HG02938 (cell line): ENCODE results near the gene LILRB2.
"Not testable (repeated sequence)": the region's sequence is repeated elsewhere in the genome, so short reads cannot be mapped to it uniquely, and the experiment has no call there.

Experiments
- ATAC-seq: cut with Tn5 transposase; IDR thresholded peaks from one replicate; pipeline ENCODE4 v1.9.1; 2021; ENCODE audit warnings: mild to moderate bottlenecking, moderate library complexity; ENCODE audit not compliant: unreplicated experiment

LILRB2 gene

DNA sequence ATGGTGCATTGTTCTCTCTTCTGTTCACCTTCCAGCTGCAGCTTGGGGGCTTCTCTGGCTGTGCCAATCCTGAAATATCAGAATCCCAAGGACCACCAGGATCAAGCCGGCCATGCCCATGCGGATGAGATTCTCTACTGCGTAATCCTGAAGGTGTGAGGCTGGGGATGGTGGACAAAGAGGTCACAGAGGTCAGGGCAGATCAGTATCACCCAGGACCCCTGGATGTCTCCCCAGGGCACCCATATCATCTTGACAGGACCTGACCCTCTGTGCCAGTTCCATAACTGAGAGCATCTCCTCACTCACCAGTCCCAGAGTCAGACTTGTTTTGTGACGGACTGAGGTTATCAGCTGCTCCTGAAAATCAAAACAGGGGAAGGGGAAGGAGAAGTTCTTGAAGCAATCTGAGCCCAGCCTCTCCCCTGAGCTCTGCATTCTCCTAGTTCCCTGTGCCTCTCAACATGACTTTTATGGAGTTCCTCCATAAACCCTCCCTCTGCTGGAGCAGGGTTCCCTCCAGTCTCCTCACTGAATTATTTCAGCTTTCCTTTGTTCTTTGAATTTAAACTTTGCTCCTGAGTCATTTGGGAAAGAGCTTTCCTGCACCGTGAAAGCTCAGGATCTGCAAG lies 26.6 kb upstream of the LILRB2 start:
- ATAC-seq, result no peak

DNA sequence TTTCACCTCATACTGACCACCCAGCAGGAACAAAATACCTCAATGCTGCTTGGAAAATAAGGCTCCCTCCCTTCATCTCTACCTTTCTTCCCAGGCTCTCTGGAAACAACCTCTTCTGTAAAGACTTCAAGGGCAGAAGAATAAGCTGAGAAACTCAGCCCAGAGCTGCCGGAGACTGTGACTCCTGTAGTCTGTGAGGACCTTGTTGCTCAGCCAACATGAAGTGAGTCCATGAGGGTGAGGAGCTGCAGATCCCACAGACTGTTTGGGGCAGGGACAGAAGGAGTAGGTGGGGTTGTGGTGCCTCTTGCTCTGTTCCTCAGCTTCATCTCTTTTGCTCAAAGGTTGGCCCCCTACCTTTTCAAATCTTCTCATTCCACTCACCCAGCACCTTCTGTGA lies 24.2 kb upstream of the LILRB2 start:
- no peak for ATAC-seq

DNA sequence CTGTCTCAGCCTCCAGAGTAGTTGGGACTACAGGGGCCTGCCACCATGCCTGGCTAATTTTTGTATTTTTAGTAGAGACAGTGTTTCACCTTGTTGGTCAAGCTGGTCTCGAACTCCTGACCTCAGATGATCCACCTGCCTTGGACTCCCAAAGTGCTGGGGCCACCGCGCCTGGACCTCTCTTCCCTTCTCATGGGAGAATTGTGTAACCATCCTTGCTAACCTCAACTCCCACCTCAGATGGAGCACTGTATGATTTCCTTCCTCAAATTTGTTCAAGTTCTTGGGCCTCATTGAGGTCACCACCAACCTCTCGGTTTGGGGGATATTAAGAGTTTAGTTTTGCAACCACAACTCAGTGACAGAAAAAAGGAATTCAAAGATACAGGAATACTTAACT lies 21.3 kb upstream of the LILRB2 start:
- no peak for ATAC-seq

DNA sequence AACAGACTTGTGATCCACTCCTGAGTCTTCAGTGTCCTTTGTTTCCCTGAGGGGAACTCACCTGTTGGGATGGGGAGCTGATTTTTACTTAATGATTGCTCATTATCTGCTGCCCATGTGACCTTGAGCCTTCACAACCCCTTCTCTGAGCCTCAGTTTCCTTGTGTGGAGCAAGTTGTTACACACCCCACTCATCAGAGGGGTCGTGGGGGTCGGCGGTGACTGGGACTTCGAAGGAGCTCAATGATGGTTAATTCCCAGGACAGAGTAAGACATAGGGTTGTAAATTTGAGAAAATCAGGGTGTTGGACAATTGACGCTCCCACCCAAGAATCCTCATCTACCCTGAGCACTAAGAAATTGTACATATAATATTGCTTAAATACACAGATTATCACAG lies 18.6 kb upstream of the LILRB2 start:
- ATAC-seq, result no peak

DNA sequence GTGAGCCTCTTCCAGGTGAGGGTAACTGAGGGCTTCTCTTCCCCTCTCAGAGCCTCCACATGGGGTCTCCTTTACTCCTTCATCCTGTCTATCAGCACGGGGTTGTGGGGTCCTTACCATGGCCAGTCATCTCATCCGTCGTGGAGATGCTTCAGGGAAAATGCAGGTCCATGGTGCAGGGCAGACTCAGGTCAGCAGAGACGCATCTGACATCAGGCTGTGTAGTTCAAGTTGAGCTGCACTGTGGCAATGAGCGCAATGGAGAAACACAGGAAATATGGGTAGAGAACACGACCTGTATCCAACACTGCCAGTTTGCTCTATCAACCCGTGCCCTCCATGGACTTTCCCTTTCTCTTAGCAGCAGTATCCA lies 18.2 kb upstream of the LILRB2 start:
- ATAC-seq, result no peak

DNA sequence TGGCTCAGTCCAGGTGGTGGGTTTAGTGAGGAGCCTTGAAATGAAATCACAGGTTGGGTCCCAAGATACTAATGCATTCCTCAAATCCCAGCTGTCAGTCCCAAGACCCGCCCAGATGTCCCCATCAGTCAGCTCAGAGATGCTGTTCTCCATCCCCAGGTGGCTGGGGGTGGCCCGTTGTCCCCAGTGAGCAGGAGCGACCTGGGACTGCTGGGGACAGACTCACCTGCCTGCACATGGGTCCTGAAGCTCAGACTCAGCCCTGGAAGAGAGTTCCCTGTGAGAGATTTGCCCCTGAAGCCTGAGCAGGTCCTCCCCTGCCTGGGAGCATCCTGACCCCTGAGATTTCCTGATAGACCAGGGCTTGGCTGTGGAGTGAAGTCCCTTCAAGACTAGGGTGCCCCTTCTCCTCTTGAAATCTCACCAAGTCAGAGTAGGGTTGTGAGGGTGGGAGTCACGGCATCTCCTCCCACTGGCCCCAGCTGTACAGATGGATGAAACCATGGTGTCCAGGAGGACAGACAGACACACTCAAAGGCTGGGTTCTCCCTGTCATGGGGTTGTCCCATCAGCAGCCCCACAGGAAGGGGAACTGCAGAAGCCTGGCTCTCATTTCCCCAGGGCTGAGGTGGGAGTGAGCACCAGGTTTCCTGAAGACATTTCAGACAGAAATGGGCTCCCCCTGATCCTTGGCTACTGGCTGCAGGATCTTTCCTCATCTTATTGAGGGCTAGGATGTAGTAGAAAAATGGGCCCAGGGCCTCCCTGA lies 17.6 kb upstream of the LILRB2 start:
- no peak for ATAC-seq

DNA sequence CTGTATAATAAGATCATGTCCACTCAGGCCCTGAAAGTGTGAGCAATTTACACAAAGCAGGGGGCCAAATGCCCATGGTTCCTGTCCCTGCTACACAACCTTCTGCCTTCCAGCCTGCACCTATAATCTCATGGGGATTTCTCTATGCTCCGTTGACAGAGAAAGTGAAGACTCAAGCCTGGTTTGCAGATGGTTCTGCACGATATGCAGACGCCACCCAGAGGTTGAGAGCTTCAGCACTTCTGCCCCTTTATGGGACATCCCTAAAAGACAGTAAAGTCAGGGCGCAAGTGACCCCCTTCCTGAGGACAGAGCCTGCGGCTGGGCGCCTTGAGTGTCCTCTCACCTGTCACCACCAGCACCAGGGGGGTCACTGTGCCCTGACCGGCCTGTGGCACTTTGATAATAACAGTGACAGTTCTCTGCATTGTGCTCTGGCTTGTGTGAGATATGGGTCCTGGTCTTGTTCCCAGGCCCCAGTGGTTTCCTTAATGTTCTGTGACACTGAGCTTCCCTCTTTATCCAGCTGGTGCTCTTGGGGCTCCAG lies 16.9 kb upstream of the LILRB2 start:
- no peak for ATAC-seq

DNA sequence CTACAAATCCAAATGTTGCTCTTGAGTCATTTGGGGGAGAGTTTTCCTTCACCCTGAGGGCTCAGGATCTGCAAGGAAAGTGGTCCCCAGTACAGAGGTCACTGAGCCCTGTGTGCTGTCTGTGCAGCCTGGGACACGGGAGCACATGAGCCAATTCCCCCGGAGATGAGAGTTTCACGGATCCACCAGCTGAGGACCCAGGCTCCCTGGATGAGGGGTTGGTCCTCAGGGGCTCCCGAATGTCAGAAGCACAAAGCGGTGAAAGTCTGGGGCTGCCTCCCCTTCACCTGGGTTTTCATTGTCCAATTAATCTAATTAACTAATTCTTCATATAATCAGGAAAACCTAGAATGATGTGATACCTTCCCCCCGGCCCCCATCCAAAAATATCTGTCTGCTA lies 13.6 kb upstream of the LILRB2 start:
- no peak for ATAC-seq

DNA sequence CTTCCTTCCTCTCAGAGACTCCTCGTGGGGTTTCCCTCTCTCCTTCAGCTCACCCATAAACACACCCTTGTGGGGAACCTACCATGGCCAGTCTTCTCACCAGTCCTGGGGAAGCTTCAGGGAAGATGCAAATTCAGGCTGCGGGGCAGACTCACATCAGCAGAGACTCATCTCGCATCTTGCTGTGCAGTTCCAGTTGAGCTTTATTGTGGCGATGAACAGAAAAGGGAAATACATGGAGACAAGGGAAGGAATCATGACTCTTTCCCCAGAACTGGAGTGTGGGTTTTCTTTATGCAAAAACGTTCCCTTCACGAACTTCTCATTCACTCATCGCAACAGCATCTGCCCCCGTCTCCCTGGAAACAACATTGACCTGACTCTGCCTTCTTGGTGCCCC lies 8.2 kb upstream of the LILRB2 start:
- not testable (repeated sequence) for ATAC-seq

DNA sequence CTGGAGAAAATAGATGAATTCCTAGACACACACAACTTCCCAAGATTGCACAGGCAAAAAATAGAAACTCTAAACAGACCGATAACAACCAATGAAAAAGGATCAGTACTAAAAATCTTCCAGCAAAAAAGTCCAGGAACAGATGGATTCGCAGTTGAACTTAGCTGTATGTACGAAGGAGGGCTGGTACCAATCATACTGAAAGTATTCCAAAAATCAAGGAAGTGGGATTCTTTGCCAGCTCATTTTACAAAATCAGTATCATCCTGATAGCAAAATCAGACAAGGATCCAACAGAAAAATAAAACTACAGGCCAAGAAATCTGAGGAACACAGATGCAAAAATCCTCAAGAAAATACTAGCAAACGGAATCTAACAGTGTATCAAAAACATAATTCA lies 6.5 kb upstream of the LILRB2 start:
- ATAC-seq, result no peak

DNA sequence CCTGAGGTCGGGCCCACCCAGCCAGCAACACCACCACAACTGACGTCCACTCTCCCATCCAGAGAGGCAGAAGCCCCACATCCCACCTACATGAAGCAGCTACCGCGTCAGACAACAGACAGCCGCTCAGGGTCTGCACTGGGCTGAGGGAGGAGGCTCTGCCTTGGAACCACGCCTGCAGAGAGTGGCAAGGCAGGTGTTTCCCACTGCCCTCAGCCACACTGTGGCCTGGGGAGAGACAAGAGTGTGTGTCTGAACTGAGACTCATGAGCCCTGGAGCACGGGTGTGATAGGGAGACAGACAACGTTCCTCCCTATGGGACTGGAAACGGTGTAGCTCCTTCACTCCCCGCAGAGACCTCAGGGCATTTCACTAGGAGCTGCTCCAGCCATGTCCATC lies 5.4 kb upstream of the LILRB2 start:
- not testable (repeated sequence) for ATAC-seq

DNA sequence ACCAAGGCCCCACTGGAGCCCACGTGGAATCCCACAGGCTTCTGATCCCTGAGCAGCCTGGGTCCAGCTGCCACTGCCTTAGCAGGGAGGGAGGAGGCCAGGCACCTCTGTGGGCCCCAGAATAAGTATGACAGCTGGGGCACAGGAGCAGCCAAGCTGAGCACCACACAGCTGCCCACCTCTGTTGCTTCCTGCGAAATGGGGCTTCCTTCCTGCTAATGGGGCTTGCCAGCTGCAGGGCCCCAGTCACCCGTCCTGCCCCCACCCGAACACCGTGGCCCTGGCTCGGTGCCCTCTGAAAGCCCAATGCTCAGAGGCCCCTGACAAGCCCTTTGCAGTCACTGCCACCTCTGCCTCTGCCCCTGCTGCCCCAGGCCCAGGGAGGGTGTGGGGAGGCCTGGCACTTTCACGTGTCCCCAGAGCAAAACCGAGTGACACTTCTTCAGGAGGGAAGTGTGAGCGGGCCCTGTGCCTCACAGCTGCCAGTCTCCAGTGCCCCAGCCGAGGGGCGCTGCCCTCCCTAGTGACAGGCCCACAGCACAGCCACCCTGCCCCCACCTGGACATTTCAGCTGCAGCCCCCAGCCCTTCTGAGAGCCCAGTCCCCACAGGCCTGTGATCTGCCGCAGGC lies 4.6 kb upstream of the LILRB2 start:
- ATAC-seq, result not testable (repeated sequence)

DNA sequence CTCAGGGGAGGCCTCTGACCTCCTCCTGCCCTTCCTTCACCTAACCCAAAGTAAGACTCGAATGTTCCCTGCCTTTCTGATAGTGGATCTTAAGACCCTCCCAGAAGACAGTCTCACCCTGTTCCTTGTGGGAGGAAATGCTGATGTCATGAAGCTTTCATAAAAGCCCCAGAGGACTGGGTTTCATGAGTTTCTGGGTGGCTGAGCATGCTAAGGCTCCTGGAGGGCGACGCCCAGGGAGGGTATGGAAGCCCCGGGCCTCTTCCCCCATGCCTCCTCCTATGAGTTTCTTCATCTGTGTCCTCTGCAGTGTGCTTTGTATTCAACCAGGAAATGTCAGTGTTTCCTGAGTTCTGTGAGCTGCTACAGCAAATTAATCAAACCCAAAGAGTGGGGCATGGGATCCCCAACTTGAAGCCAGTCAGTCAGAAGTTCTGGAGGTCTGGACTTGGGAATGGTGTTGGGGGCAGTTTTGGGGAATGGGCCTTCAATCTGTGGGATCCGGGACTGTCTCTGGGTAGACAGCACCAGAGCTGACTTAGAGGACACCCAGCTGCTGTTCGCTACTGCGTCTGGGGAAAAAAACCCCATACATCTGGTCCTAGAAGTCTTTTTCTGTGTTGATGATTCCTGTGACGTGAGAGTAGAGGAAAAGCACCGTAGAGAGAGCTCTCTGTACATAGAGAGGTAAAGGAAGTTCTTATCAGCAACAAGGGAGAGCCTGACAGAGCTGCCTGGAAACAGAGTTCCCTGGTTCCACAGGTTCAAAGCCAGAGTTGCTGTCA lies 2.0 kb upstream of the LILRB2 start:
- no peak for ATAC-seq

DNA sequence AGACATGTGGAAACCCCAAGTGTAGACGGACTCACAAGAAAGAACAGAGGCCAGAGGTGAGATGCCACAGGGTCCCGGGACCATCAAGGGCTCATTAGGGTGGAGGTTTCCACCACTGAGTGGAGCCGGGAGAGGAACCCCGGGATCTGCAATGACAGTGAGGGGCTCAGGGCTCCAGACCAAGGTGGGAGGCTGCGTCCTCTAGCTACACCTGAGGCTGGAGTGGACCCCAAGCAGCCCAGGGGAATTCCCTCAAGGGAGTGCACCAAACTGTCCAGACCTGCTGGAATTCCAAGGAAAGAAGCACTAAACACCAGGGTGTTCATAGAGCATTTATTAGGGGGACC lies 792 bp upstream of the LILRB2 start:
- ATAC-seq, result not testable (repeated sequence)

DNA sequence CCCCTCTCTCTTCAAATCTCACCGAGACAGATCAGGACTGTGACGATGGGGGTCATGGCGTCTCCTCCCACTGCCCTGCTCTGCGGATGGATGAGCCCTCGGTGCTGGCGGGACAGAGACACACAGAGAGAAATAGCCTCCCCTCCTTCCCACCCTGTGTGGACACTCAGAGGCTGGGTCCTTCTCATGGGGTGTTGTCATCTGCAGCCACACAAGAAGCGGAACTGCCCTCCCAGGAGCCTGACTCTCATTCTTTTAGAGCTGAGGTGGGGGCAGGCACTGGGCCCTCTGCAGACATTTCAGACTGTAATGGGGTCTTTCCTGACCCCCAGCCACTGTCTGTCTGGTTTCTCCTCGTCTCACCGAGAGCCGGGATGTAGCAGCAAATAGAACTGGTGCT lies 469 bp downstream of the LILRB2 start:
- ATAC-seq, result not testable (repeated sequence)

DNA sequence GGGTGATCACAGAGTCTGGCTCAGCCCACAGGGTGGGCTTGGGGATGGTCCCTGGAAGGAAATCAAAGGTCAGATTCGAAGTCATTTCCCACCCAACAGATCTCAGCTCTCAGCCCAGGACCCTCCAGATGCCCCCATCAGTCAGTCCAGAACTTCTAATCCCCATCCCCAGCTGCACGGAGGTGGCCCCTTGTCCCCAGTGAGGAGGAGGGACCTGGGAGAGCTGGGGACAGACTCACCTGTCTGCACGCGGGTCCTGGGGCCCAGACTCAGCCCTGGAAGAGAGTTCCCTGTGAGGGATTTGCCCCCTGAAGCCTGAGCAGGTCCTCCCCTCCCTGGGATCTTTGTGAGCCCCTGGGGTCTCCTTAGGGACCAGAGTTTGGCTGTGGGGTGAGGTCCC lies 885 bp downstream of the LILRB2 start:
- ATAC-seq, result not testable (repeated sequence)

DNA sequence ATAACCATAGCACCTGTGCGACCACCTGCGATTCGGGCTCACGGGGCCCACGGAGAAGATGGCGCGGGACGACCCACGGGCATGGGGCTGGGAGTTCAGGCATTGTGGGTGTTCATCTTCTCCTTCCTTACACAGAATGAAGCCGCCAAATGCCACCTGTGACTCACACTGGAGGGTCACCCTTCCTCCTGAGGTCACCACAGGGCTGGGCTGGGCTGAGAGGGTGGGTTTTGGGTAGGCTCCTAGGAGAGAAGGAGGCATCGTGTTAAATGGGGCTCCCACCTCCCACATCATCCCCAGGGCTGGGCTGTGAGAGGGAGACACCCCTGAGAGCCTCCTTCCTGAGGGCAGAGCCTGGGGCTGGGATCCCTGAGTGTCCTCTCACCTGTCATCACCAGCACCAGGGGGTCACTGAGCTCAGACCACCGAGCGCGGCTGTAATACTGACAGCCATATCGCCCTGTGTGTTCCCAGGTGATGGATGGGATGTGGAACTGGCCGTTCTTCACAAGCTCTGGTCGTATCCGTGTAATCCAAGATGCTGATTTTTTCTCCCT lies 1.4 kb downstream of the LILRB2 start:
- no peak for ATAC-seq

DNA sequence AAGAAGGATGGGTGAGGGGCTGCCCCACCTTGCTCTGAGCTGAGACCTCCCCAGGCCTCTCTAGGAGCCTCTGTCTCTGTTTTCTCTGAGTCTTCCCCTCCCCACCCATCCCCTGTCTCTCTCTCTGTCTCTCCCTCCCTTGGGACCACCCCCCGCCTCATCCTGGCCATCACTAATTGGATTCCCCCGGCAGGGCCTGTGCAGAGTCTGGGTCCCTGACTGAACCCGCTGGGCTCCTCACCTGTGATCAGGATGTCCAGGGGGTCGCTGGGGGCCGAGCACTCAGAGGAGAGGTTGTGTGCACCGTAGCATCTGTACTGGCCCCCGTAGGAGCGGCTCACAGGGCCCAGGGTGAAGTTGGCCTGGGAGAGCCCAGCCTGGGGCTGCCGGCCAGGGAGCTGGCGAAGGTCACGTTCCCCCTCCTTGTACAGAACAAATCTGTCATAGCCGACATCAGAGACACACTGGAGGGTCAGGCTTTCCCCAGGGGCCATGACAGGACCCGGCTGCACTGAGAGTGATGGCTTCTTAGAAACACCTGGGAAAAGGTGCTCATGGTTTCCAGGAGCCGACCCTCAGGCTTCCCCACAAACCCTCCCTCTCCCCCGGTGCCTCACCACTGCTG lies 2.2 kb downstream of the LILRB2 start:
- ATAC-seq, result not testable (repeated sequence)

DNA sequence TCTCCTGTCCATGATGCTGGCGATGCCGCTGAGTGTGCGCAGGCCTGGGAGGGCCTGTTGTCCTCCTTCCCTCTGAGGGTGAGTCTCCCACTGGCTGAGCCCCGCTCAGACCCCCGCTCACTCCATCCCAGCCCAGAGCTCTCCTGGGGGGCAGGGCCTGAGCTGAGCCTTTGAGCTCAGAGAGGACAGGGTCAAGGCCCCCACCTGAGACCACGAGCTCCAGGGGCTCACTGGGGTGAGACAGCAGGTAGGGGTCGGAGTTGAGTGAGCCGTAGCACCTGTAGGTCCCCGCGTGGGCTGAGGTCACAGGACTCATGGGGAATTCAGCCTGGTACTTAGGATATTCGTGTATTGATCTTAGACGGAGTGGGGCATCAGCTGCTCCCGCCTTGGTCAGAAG lies 2.9 kb downstream of the LILRB2 start:
- ATAC-seq, result not testable (repeated sequence)

DNA sequence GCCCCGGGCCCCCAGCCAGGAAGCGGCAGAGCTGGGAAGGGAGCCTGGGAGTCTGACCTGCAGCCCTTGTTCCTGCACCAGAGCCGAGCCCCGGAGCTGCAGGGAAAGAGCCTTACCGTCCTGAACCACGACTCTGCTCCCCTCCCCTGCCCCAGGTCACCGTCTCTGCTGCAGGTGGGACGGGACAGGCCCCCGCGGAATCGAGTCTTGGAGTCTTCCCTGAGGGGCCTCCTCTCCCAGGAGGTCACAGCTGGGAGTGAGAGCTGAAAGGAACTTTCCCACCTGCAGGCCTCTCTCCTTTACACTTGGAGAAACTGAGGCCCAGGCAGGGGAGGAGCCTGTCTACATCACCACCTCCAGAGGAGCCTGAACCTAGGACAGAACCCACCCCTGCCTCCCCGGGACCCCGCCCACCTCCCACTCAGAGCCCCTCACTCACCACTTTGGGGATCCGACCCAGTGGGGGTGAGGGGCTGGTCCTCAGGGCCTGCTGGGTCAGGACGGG lies 3.7 kb downstream of the LILRB2 start:
- not testable (repeated sequence) for ATAC-seq
